Activated CD8-positive, alpha-beta T cell treated with anti-CD3 and anti-CD28 coated beads for 36 hours (primary cell): ENCODE data around the gene CAPN1. TPM values are rescaled to one million over a fixed set of nuclear protein-coding genes. Genes with fewer than 3 reads are reported as not detected.

Source experiments
- ATAC-seq: fragments of 200-7000 bp; cut with Tn5 transposase; one replicate; pipeline ENCODE4 v1.10.0; 2021; ENCODE audit warnings: mild to moderate bottlenecking, moderate library complexity
- CTCF ChIA-PET: fragments of 350-600 bp; sonication (Branson Sonifier 250); formaldehyde crosslinking; loops from one replicate; lab custom pipeline; 2021; ENCODE audit warnings: antibody characterized with exemption; lab: Charles Lee
- POLR2A ChIA-PET: fragments of 350-600 bp; sonication (Branson Sonifier 250); formaldehyde crosslinking; loops from one replicate; lab custom pipeline; 2021; ENCODE audit warnings: antibody characterized with exemption; lab: Charles Lee
- DNase-seq: peaks from one replicate; pipeline ENCODE4 v3.0.0-alpha.2; 2020
- H3K27ac Mint-ChIP-seq: one replicate; pipeline ENCODE4 v1.8.0; 2021; ENCODE audit warnings: mild to moderate bottlenecking, mixed read lengths
- H3K27me3 Mint-ChIP-seq: one replicate; pipeline ENCODE4 v1.8.0; 2021; ENCODE audit warnings: mixed read lengths
- H3K36me3 Mint-ChIP-seq: one replicate; pipeline ENCODE4 v1.8.0; 2021; ENCODE audit warnings: low read depth, mixed read lengths
- H3K4me1 Mint-ChIP-seq: one replicate; pipeline ENCODE4 v1.8.0; 2021; ENCODE audit warnings: low read depth, mixed read lengths
- H3K4me3 Mint-ChIP-seq: one replicate; pipeline ENCODE4 v1.8.0; 2021; ENCODE audit warnings: mild to moderate bottlenecking, moderate library complexity, mixed read lengths
- H3K9me3 Mint-ChIP-seq: one replicate; pipeline ENCODE4 v1.8.0; 2021; ENCODE audit warnings: mixed read lengths
- CTCF ChIP-seq: fragments of 200-600 bp; IDR thresholded peaks from one replicate; pipeline ENCODE4 v1.8.0; 2022; ENCODE audit warnings: antibody characterized with exemption, mild to moderate bottlenecking
- intact Hi-C: fragments of 100-400 bp; cut with micrococcal nuclease; formaldehyde crosslinking; loops from one replicate; pipeline ENCODE4 v1.10.0; 2022
- total RNA-seq, 2 experiments: library from RNA; stranded (reverse); gene quantifications; one replicate each; pipeline ENCODE4 v1.2.3, GENCODE V29; 2021

Gene CAPN1
- total RNA-seq, 2 experiments from 2014 or later, result 72.6 to 74.7 TPM

- H3K27ac Mint-ChIP-seq, result no peak overlapping the region
- ChIA-PET POLR2A (no interaction called here), CTCF (no interaction called here)
- intact Hi-C loops, result no loop called here
- DNase-seq (no peak), ATAC-seq (no peak)
- H3K9me3 Mint-ChIP-seq, result peaks cover 3% of the 10 kb centered on the region
- peaks cover 3% of the 10 kb centered on the region for H3K27me3 Mint-ChIP-seq
- TF ChIP-seq CTCF, result no peak
- peaks cover 5% of the 10 kb centered on the region for H3K36me3 Mint-ChIP-seq
- H3K4me1 Mint-ChIP-seq, result peaks cover 27% of the 10 kb centered on the region
- no peak overlapping the region for H3K4me3 Mint-ChIP-seq
These were observed 29.0 kb downstream of the CAPN1 start for GRCh38 chr11:65210748-65211147.

- peaks cover 28% of the 10 kb centered on the region for H3K4me1 Mint-ChIP-seq
- H3K9me3 Mint-ChIP-seq, result peaks cover 3% of the 10 kb centered on the region
- ATAC-seq (no peak), DNase-seq (no peak)
- H3K27ac Mint-ChIP-seq, result no peak overlapping the region
- ChIA-PET POLR2A (interaction anchor here (1.4 kb wide), 2 partner anchors 15 to 29 kb away, joined by 3 to 4 read pairs; no protein-coding TSS in a partner anchor), CTCF (interaction anchor here (0.8 to 1.1 kb wide), 2 partner anchors 8 to 118 kb away, joined by 3 read pairs; no protein-coding TSS in a partner anchor)
- H3K4me3 Mint-ChIP-seq, result no peak overlapping the region
- peaks cover 5% of the 10 kb centered on the region for H3K36me3 Mint-ChIP-seq
- intact Hi-C loops, result no loop called here
- H3K27me3 Mint-ChIP-seq, result peaks cover 3% of the 10 kb centered on the region
- TF ChIP-seq CTCF, result no peak
These were observed 29.8 kb downstream of the CAPN1 start for GRCh38 chr11:65211293-65212105.

GRCh38 chr11:65212226-65212801 is 30.6 kb downstream of the CAPN1 start:
- TF ChIP-seq CTCF, result no peak
- no peak overlapping the region for H3K4me3 Mint-ChIP-seq
- H3K27me3 Mint-ChIP-seq, result peaks cover 3% of the 10 kb centered on the region
- H3K4me1 Mint-ChIP-seq, result peaks cover 28% of the 10 kb centered on the region
- ChIA-PET POLR2A (interaction anchor here (1.4 kb wide), 2 partner anchors 14 to 30 kb away, joined by 3 to 4 read pairs; no protein-coding TSS in a partner anchor), CTCF (interaction anchor here (0.8 to 2.0 kb wide), 5 partner anchors 9 to 118 kb away, joined by 3 to 6 read pairs (median 4); no protein-coding TSS in a partner anchor)
- no peak for ATAC-seq
- H3K9me3 Mint-ChIP-seq, result peaks cover 3% of the 10 kb centered on the region
- peaks cover 5% of the 10 kb centered on the region for H3K36me3 Mint-ChIP-seq
- no peak overlapping the region for H3K27ac Mint-ChIP-seq
- DNase-seq, result no peak
- intact Hi-C loops, result no loop called here

- Mint-ChIP-seq H3K27me3 (peaks cover 3% of the 10 kb centered on the region), H3K4me1 (peaks cover 28% of the 10 kb centered on the region), H3K36me3 (peaks cover 5% of the 10 kb centered on the region), H3K9me3 (peaks cover 3% of the 10 kb centered on the region), H3K4me3 (no peak overlapping the region), H3K27ac (peak overlapping the region; percentile 40)
- peak; percentile 71 for ATAC-seq
- intact Hi-C loops, result no loop called here
- TF ChIP-seq CTCF, result no peak
- peak; percentile 64 for DNase-seq
- ChIA-PET CTCF (interaction anchor here (0.8 to 2.5 kb wide), 6 partner anchors 9 to 116 kb away, joined by 3 to 22 read pairs (median 4); partner anchors contain the start of gene CDC42EP2), POLR2A (interaction anchor here (0.9 to 1.2 kb wide), 2 partner anchors 48 to 117 kb away, joined by 3 read pairs; partner anchors contain the start of genes POLA2 and VPS51)
These were observed 31.8 kb downstream of the CAPN1 start for GRCh38 chr11:65213322-65214211.
